SU-DHL-6 (cell line): ENCODE results near the gene PNO1.

Experiments
- H2AFZ ChIP-seq: fragments of 200-600 bp; sonication (generic); 2 replicates; pipeline ENCODE4 v1.6.1; 2014; ENCODE audit warnings: low read depth, mild to moderate bottlenecking, moderate library complexity, mixed read lengths, antibody characterized with exemption, low read length; ENCODE audit not compliant: severe bottlenecking
- H3F3A ChIP-seq: fragments of 200-600 bp; shearing (Covaris generic); 2 replicates; pipeline ENCODE4 v1.6.0; 2016; ENCODE audit warnings: antibody characterized with exemption, mild to moderate bottlenecking; ENCODE audit not compliant: insufficient read depth
- H3K27ac ChIP-seq: fragments of 200-600 bp; sonication (generic); 2 replicates; pipeline ENCODE4 v1.5.1; 2016; ENCODE audit warnings: low read depth, mild to moderate bottlenecking, low read length, moderate library complexity, mixed read lengths
- H3K27me3 ChIP-seq: fragments of 200-600 bp; sonication (generic), shearing (Covaris generic); 2 replicates; pipeline ENCODE4 v1.6.0; 2014; ENCODE audit warnings: mild to moderate bottlenecking, low read length
- H3K36me3 ChIP-seq: fragments of 200-600 bp; sonication (generic); 2 replicates; pipeline ENCODE4 v1.6.1; 2014; ENCODE audit warnings: mild to moderate bottlenecking, low read length, mixed read lengths
- H3K4me2 ChIP-seq: fragments of 300-600, 200-600 bp; shearing (Covaris generic), sonication (generic); 2 replicates; pipeline ENCODE4 v1.6.0; 2014; ENCODE audit warnings: low read length, low read depth, mild to moderate bottlenecking; ENCODE audit not compliant: poor library complexity, severe bottlenecking
- H3K4me3 ChIP-seq: fragments of 200-600 bp; sonication (generic); 2 replicates; pipeline ENCODE4 v1.5.1; 2014; ENCODE audit warnings: antibody characterized with exemption, low read length, mild to moderate bottlenecking, mixed read lengths; ENCODE audit not compliant: insufficient read depth, poor library complexity, severe bottlenecking
- H3K79me2 ChIP-seq: fragments of 200-600 bp; sonication (generic); 2 replicates; pipeline ENCODE4 v1.6.1; 2014; ENCODE audit warnings: mild to moderate bottlenecking, low read length, moderate library complexity; ENCODE audit not compliant: insufficient read depth
- H3K9ac ChIP-seq: fragments of 200-600 bp; sonication (generic); 2 replicates; pipeline ENCODE4 v1.7.0; 2014; ENCODE audit warnings: mild to moderate bottlenecking, low read length
- H3K9me2 ChIP-seq: fragments of 200-600 bp; sonication (generic); replicated peaks from 2 replicates; pipeline ENCODE4 v1.6.1; 2014; ENCODE audit warnings: low read length; ENCODE audit not compliant: insufficient read depth
- H3K9me3 ChIP-seq: fragments of 200-600 bp; sonication (generic); 2 replicates; pipeline ENCODE4 v1.6.1; 2014; ENCODE audit warnings: low read length, mixed read lengths; ENCODE audit not compliant: insufficient read depth
- H4K20me1 ChIP-seq: fragments of 200-600 bp; sonication (generic); 2 replicates; pipeline ENCODE4 v1.6.1; 2014; ENCODE audit warnings: low read depth, mild to moderate bottlenecking, antibody characterized with exemption, low read length, moderate library complexity, mixed read lengths
- CTCF ChIP-seq: fragments of 200-600 bp; sonication (generic); IDR thresholded peaks from one replicate; pipeline ENCODE4 v1.5.1; 2017; ENCODE audit warnings: antibody characterized with exemption, mild to moderate bottlenecking, low read length, moderate library complexity; ENCODE audit not compliant: insufficient read depth, poor library complexity, severe bottlenecking
- EZH2phosphoT487 ChIP-seq: fragments of 200-600 bp; sonication (generic), shearing (Covaris generic); conservative IDR thresholded peaks from 2 replicates; pipeline ENCODE4 v1.6.1; 2018; ENCODE audit warnings: mild to moderate bottlenecking, antibody characterized with exemption, low read length, moderate library complexity, mixed read lengths

The PNO1 gene

GRCh38 chr2:68141875-68142274, 15.8 kb upstream of the PNO1 start:
- H3K27me3 ChIP-seq: no peaks in the 10 kb centered on the region
- no peaks in the 10 kb centered on the region for H3K79me2 ChIP-seq
- H3K9me3 ChIP-seq: no peaks in the 10 kb centered on the region
- no peak overlapping the region for H3K4me2 ChIP-seq
- no peak overlapping the region for H2AFZ ChIP-seq
- H3K9ac ChIP-seq: no peak overlapping the region
- no peak overlapping the region for H3K27ac ChIP-seq
- no peaks in the 10 kb centered on the region for H4K20me1 ChIP-seq
- TF ChIP-seq CTCF: no peak
- no peak for TF ChIP-seq EZH2phosphoT487
- H3F3A ChIP-seq: 0 out of 2 replicates have a peak, but pooled peaks cover 2% of the 10 kb centered on the region
- H3K9me2 ChIP-seq: no peaks in the 10 kb centered on the region
- no peak overlapping the region for H3K4me3 ChIP-seq
- peaks cover 8% of the 10 kb centered on the region; the same call in 1 of the 2 replicates for H3K36me3 ChIP-seq

GRCh38 chr2:68151037-68151436, 6.7 kb upstream of the PNO1 start:
- no peaks in the 10 kb centered on the region for H3K9me3 ChIP-seq
- H3K9me2 ChIP-seq: no peaks in the 10 kb centered on the region
- H4K20me1 ChIP-seq: no peaks in the 10 kb centered on the region
- no peak for TF ChIP-seq CTCF
- no peak for TF ChIP-seq EZH2phosphoT487
- H3K4me2 ChIP-seq: no peak overlapping the region
- no peaks in the 10 kb centered on the region for H3K27me3 ChIP-seq
- no peaks in the 10 kb centered on the region; the same call in 1 of the 2 replicates for H3K36me3 ChIP-seq
- no peak overlapping the region for H3K9ac ChIP-seq
- no peak overlapping the region for H2AFZ ChIP-seq
- no peak overlapping the region for H3K4me3 ChIP-seq
- H3K79me2 ChIP-seq: peaks cover 24% of the 10 kb centered on the region
- H3K27ac ChIP-seq: no peak overlapping the region
- peaks cover 11% of the 10 kb centered on the region; the same call in 1 of the 2 replicates for H3F3A ChIP-seq

GRCh38 chr2:68152681-68153347, 4.9 kb upstream of the PNO1 start:
- Histone ChIP-seq H2AFZ (no peak overlapping the region), H3K36me3 (no peaks in the 10 kb centered on the region), H3K9ac (no peak overlapping the region), H3K4me2 (no peak overlapping the region), H3K9me2 (no peaks in the 10 kb centered on the region), H3K79me2 (peaks cover 34% of the 10 kb centered on the region), H4K20me1 (no peaks in the 10 kb centered on the region), H3F3A (peaks cover 7% of the 10 kb centered on the region; the same call in 1 of the 2 replicates), H3K27ac (no peak overlapping the region), H3K4me3 (no peak overlapping the region), H3K9me3 (no peaks in the 10 kb centered on the region), H3K27me3 (no peaks in the 10 kb centered on the region)
- TF ChIP-seq EZH2phosphoT487: no peak
- TF ChIP-seq CTCF: no peak
